Ishikawa (cell line): Measurements from ENCODE around the gene ZNF99.

Experiments used
- CEBPB ChIP-seq: IDR thresholded peaks from 2 replicates; pipeline ENCODE4 v1.6.1; 2012
- EP300 ChIP-seq: IDR thresholded peaks from 2 replicates; pipeline ENCODE4 v1.6.1; 2012; ENCODE audit warnings: borderline replicate concordance
- FOXM1 ChIP-seq: IDR thresholded peaks from 2 replicates; pipeline ENCODE4 v1.6.1; 2012; ENCODE audit warnings: low read depth, borderline replicate concordance
- NFIC ChIP-seq: IDR thresholded peaks from 2 replicates; pipeline ENCODE4 v1.6.1; 2012
- YY1 ChIP-seq: IDR thresholded peaks from 2 replicates; pipeline ENCODE4 v1.6.1; 2012; ENCODE audit warnings: low read depth
- ZBTB7A ChIP-seq: IDR thresholded peaks from 2 replicates; pipeline ENCODE4 v1.6.1; 2012; ENCODE audit warnings: low read depth
- TF ChIP-seq, protein P1 (sequence below): IDR thresholded peaks from 2 replicates; pipeline ENCODE4 v1.6.1; 2012; ENCODE audit warnings: low read depth, mild to moderate bottlenecking

DNA sequence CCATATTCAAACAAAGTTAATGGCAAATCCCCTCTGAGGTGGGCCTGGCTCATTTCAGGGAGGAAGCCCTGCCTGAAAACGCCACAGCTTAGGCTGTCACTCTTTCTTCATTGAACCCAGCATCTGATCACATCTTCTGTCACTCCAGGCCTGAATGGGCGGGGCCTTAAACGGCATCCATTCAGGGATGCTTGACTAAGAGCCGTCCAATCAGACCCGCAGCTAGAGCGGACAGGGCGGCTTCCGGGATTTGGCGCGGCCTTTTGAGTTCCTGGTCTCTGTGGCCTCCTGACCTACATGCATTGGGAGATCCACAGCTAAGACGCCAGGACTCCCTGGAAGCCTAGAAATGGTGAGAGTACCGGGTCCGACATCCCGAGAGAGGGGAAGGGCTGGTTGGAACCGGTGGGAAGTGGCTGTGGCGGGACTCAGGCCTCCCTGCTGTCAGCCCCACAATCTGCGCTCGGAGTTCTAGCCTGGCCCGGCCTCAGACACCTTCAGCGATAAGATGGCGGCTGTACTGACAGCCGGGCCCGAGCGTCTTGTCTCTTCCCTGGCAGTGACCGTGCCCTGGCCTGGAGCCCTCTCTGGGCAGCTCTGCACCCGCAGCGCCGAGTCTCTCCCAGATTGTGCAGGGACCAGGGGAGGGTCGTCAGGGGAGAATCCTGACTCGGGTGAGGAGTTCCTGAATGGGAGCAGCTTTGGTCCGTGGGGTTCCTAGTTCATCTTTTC is 48.2 kb upstream of the ZNF99 start, which contains the start of gene ZNF723:
- TF ChIP-seq NFIC (no peak), FOXM1 (no peak), ZBTB7A (no peak), EP300 (no peak), CEBPB (no peak), YY1 (no peak)
- TF ChIP-seq, protein P1, sequence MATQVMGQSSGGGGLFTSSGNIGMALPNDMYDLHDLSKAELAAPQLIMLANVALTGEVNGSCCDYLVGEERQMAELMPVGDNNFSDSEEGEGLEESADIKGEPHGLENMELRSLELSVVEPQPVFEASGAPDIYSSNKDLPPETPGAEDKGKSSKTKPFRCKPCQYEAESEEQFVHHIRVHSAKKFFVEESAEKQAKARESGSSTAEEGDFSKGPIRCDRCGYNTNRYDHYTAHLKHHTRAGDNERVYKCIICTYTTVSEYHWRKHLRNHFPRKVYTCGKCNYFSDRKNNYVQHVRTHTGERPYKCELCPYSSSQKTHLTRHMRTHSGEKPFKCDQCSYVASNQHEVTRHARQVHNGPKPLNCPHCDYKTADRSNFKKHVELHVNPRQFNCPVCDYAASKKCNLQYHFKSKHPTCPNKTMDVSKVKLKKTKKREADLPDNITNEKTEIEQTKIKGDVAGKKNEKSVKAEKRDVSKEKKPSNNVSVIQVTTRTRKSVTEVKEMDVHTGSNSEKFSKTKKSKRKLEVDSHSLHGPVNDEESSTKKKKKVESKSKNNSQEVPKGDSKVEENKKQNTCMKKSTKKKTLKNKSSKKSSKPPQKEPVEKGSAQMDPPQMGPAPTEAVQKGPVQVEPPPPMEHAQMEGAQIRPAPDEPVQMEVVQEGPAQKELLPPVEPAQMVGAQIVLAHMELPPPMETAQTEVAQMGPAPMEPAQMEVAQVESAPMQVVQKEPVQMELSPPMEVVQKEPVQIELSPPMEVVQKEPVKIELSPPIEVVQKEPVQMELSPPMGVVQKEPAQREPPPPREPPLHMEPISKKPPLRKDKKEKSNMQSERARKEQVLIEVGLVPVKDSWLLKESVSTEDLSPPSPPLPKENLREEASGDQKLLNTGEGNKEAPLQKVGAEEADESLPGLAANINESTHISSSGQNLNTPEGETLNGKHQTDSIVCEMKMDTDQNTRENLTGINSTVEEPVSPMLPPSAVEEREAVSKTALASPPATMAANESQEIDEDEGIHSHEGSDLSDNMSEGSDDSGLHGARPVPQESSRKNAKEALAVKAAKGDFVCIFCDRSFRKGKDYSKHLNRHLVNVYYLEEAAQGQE = no peak
